Kidney (tissue), 14 donors: ENCODE measurements around the gene PDE4D. TPM values are rescaled to one million over a fixed set of nuclear protein-coding genes. Genes with fewer than 3 reads are reported as not detected.

Experiments
- DNase-seq, 5 donors: peaks; one replicate each; pipeline ENCODE4 v3.0.0-alpha.2; 2013 to 2020
- FAIRE-seq: peaks from 2 replicates; lab custom pipeline; 2012; peaks lifted over from hg19 to GRCh38; lab: Jason Lieb, UNC
- H3K27ac ChIP-seq, 2 donors: one replicate each; pipeline ENCODE4 v1.7.0; 2013; ENCODE audit warnings: low read depth in 2 of 2, low read length in 2 of 2, inconsistent platforms in 1 of 2
- H3K27me3 ChIP-seq: one replicate; pipeline ENCODE4 v1.7.1; 2013; ENCODE audit warnings: low read length, inconsistent platforms; ENCODE audit not compliant: control insufficient read depth, insufficient read depth
- H3K36me3 ChIP-seq, 3 donors: one replicate each; pipeline versions ENCODE4 v1.7.0 to v1.7.1; 2013; ENCODE audit warnings: low read length in 3 of 3, control low read depth in 1 of 3, inconsistent platforms in 1 of 3; ENCODE audit not compliant: insufficient read depth in 3 of 3, control insufficient read depth in 2 of 3
- H3K4me1 ChIP-seq, 3 donors: one replicate each; pipeline versions ENCODE4 v1.7.0 to v1.7.1; 2013; ENCODE audit warnings: low read length in 3 of 3, inconsistent platforms in 1 of 3, low read depth in 1 of 3; ENCODE audit not compliant: control insufficient read depth in 2 of 3, insufficient read depth in 2 of 3
- H3K4me3 ChIP-seq, 3 donors: one replicate each; pipeline versions ENCODE4 v1.7.0 to v1.8.1; 2013; ENCODE audit warnings: low read length in 3 of 3, control low read depth in 1 of 3, inconsistent platforms in 1 of 3
- H3K9ac ChIP-seq, 3 donors: one replicate each; pipeline versions ENCODE4 v1.7.0 to v1.7.1; 2013; ENCODE audit warnings: low read length in 3 of 3, control low read depth in 1 of 3, inconsistent platforms in 1 of 3
- H3K9me3 ChIP-seq, 3 donors: one replicate each; pipeline versions ENCODE4 v1.7.0 to v1.7.1; 2013; ENCODE audit warnings: low read length in 3 of 3, control low read depth in 1 of 3, inconsistent platforms in 1 of 3; ENCODE audit not compliant: control insufficient read depth in 2 of 3, insufficient read depth in 1 of 3
- CTCF ChIP-seq: IDR thresholded peaks from 3 replicates; pipeline ENCODE4 v1.5.1; 2012; ENCODE audit warnings: mild to moderate bottlenecking, moderate library complexity, borderline replicate concordance; ENCODE audit not compliant: insufficient read depth; ENCODE audit errors: extremely low read depth
- intact Hi-C: fragments of 100-400 bp; cut with DNase I; formaldehyde crosslinking; loops from one replicate; pipeline ENCODE4 v1.11.1; 2022
- polyA plus RNA-seq: library from polyadenylated mRNA; stranded (reverse); fragments of 350-450 nt; fragmentation: Illumina TruSeq; extraction: RNeasy Lipid Tissue Mini Kit (QIAGEN cat#74804); gene quantifications from one replicate; pipeline ENCODE4 v1.2.3, GENCODE V29; 2014; ENCODE audit warnings: low read depth, low replicate concordance; ENCODE audit not compliant: insufficient read depth
- total RNA-seq: library from RNA; stranded (reverse); fragmentation: NEBNext Ultra II Directional; extraction: Animal tissue kit (Norgen Biotek cat#: 25700); gene quantifications from one replicate; pipeline ENCODE4 v1.2.1, GENCODE V29; 2021
- donor health status: control.
- donor health status: control.
- donor health status: control.
- donor health status: control.
- donor health status: control.
- donor health status: DM: yes; HTN: yes; CAD: no.
- donor health status: Normal renal cell carcinoma (clear cell type).

The PDE4D gene
- total and polyA plus RNA-seq, 2 donors from 2014 or later: 9.2 to 78.9 TPM

DNA sequence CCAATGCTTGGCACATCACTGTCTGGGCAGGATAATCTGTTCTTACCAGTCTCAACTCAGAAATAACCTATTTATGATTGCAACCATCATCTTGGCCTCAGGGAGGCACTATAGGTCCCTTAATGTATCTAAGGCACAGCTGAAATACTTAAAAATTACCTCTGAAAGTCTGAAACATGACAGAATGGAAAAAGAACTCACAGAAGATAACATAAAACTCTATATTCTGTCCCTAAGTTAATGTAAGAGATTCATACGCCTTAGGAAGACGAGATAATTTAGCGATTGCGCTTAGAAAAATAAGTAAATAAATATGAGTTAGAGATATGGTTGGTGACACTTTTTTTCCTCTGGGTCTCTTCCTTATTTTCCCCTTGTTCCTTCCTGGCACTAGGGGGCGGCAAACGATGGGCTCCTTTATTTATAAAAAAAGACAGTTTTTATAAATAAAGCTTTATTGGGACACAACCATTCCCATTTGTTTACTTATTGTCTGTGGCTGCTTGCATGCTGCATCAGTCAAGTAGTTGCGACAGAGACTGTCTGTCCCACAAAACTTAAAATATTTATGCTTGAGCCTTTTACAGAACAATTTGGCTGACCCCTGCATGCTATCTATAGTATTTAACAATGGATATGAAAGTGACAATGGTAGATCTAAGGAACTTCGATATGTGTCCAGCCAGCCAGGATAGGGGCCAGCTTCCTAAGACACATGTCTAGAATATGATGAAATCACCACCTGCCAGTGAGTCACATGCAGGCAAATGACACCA, 79.6 kb downstream of the PDE4D start:
- peak; percentile 48 for TF ChIP-seq CTCF
- Histone ChIP-seq H3K4me3 (no peak overlapping the region), H3K4me1 (peaks cover 0 to 3% (median 0%) of the 10 kb centered on the region in 3 donors), H3K36me3 (no peaks in the 10 kb centered on the region), H3K27ac (no peak overlapping the region), H3K9ac (no peak overlapping the region), H3K9me3 (no peaks in the 10 kb centered on the region), H3K27me3 (no peaks in the 10 kb centered on the region)
- DNase-seq (peak in 4 of 5 donors; percentile 37 to 81 (median 59)), FAIRE-seq (peak; percentile 68)
- intact Hi-C loops: loop anchor here (10.0 kb wide), 1 partner anchor 571 kb away; no protein-coding TSS in a partner anchor

GRCh38 chr5:59810041-59810440, 83.5 kb downstream of the PDE4D start:
- H3K36me3 ChIP-seq: no peaks in the 10 kb centered on the region
- H3K27ac ChIP-seq: no peak overlapping the region
- no peak overlapping the region for H3K9ac ChIP-seq
- intact Hi-C loops: loop anchor here (10.0 kb wide), 1 partner anchor 575 kb away; no protein-coding TSS in a partner anchor
- DNase-seq (peak; percentile 72 to 91 (median 81)), FAIRE-seq (peak; percentile 81)
- TF ChIP-seq CTCF: peak; percentile 94
- H3K4me3 ChIP-seq: peak overlapping the region; percentile 4 to 43 (median 16)
- no peaks in the 10 kb centered on the region for H3K9me3 ChIP-seq
- H3K4me1 ChIP-seq: peaks cover 0 to 3% (median 0%) of the 10 kb centered on the region in 3 donors
- no peaks in the 10 kb centered on the region for H3K27me3 ChIP-seq

DNA sequence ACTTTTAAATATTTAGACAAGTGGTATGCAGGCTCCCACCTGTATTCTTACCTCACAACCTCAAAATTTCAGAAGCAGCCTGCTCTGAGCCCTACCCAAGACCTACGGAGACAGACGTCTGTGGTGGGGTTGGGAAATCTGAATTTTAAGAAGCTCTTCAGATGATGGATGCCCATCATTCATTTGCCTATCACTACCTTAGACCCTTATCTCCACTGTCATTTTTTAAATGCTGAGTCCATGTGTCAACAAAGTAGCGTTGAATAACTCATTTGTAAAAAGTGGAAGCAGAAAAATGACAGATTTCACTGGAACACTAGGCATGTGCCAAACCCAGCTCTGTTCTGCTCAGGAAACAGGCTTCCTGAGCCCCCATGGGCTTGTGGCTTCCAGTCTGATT, 85.7 kb downstream of the PDE4D start:
- Histone ChIP-seq H3K36me3 (no peaks in the 10 kb centered on the region), H3K4me1 (peaks cover 0 to 3% (median 0%) of the 10 kb centered on the region in 3 donors), H3K9me3 (no peaks in the 10 kb centered on the region), H3K27ac (no peak overlapping the region), H3K9ac (no peak overlapping the region), H3K4me3 (no peak overlapping the region), H3K27me3 (no peaks in the 10 kb centered on the region)
- intact Hi-C loops: no loop called here
- DNase-seq: no peak
- TF ChIP-seq CTCF: no peak
- no peak for FAIRE-seq
